SH-SY5Y (cell line): ENCODE measurements around the gene AKR7A3.
"Not testable (repeated sequence)": the region's sequence is repeated elsewhere in the genome, so short reads cannot be mapped to it uniquely, and the experiment has no call there.

Experiments used
- GATA2 ChIP-seq: IDR thresholded peaks from 2 replicates; pipeline ENCODE4 v1.6.1; 2011; ENCODE audit warnings: mild to moderate bottlenecking, low read depth, low read length
- GATA3 ChIP-seq: IDR thresholded peaks from 2 replicates; pipeline ENCODE4 v1.6.1; 2011; ENCODE audit warnings: low read depth, mild to moderate bottlenecking, low read length, moderate library complexity

Gene AKR7A3

GRCh38 chr1:19288324-19289241 is at the start of gene AKR7A3:
AKR7A3 (minus strand) TSS chr1:19288770; CDS start chr1:19288709, 61 bp downstream.
- not testable (repeated sequence) for TF ChIP-seq GATA2, GATA3

GRCh38 chr1:19338323-19338762 is 49.8 kb upstream of the AKR7A3 start:
- TF ChIP-seq GATA2, result peak; percentile 52
- no peak for TF ChIP-seq GATA3

GRCh38 chr1:19337289-19337688 is 48.7 kb upstream of the AKR7A3 start:
- TF ChIP-seq GATA3 (no peak), GATA2 (no peak)

- TF ChIP-seq GATA3, result no peak
- TF ChIP-seq GATA2, result no peak
These were observed 48.0 kb upstream of the AKR7A3 start for GRCh38 chr1:19336543-19336942.

GRCh38 chr1:19333587-19334354 is 45.2 kb upstream of the AKR7A3 start:
- TF ChIP-seq GATA2 (no peak), GATA3 (no peak)

GRCh38 chr1:19332832-19333231 is 44.3 kb upstream of the AKR7A3 start:
- TF ChIP-seq GATA2, result no peak
- no peak for TF ChIP-seq GATA3

GRCh38 chr1:19331262-19331878 is 42.8 kb upstream of the AKR7A3 start:
- no peak for TF ChIP-seq GATA2

- TF ChIP-seq GATA3, result no peak
- TF ChIP-seq GATA2, result peak; percentile 56
These were observed 42.0 kb upstream of the AKR7A3 start for GRCh38 chr1:19330449-19331135.

GRCh38 chr1:19329611-19330010 is 41.0 kb upstream of the AKR7A3 start:
- TF ChIP-seq GATA3 (no peak), GATA2 (no peak)

GRCh38 chr1:19329188-19329587 is 40.6 kb upstream of the AKR7A3 start:
- TF ChIP-seq GATA3, result no peak
- no peak for TF ChIP-seq GATA2

GRCh38 chr1:19328486-19328885 is 39.9 kb upstream of the AKR7A3 start:
- no peak for TF ChIP-seq GATA2
- no peak for TF ChIP-seq GATA3

- no peak for TF ChIP-seq GATA3
- TF ChIP-seq GATA2, result no peak
These were observed 39.2 kb upstream of the AKR7A3 start for GRCh38 chr1:19327736-19328135.

- TF ChIP-seq GATA2, result no peak
- TF ChIP-seq GATA3, result no peak
These were observed 38.7 kb upstream of the AKR7A3 start for GRCh38 chr1:19327301-19327700.

GRCh38 chr1:19326748-19327065 is 38.1 kb upstream of the AKR7A3 start:
- TF ChIP-seq GATA2, result no peak
- TF ChIP-seq GATA3, result no peak
